Femur (tissue), 1 donor: ENCODE data around the gene CLEC5A.
"Not testable (repeated sequence)": the region's sequence is repeated elsewhere in the genome, so short reads cannot be mapped to it uniquely, and the experiment has no call there.

ENCODE experiments used
- DNase-seq: peaks from one replicate; pipeline ENCODE4 v3.0.0-alpha.2; 2017

The CLEC5A gene

DNA sequence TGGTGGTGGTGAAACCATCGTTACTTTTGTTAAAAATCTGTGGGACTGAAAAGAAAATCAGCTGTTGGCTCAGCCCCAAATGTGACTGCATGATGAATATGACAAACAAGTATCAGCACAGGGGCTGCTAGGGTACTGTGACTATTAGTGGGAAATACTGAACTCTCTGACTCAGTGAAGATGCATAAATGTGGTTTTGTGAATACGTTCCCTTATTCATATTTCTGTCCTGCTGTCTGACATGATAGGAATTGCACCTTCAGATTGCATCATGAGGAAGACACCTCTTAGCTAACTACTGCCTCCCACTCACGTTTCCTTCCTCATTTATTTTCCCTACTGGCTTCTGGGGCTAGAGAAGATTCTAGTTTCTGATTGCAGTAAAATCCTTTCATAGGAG is 1.4 kb downstream of the CLEC5A start:
- DNase-seq = no peak

- DNase-seq = no peak
Observed at GRCh38 chr7:141944811-141945210, 2.0 kb downstream of the CLEC5A start.

GRCh38 chr7:141943846-141944245 is 2.9 kb downstream of the CLEC5A start:
- DNase-seq = no peak

GRCh38 chr7:141941075-141941474 is 5.7 kb downstream of the CLEC5A start:
- DNase-seq = no peak

GRCh38 chr7:141930211-141930610 is 16.6 kb downstream of the CLEC5A start:
- no peak for DNase-seq

GRCh38 chr7:141928845-141929195 is 18.0 kb downstream of the CLEC5A start:
- no peak for DNase-seq

GRCh38 chr7:141928146-141928844 is 18.5 kb downstream of the CLEC5A start:
- no peak for DNase-seq

DNA sequence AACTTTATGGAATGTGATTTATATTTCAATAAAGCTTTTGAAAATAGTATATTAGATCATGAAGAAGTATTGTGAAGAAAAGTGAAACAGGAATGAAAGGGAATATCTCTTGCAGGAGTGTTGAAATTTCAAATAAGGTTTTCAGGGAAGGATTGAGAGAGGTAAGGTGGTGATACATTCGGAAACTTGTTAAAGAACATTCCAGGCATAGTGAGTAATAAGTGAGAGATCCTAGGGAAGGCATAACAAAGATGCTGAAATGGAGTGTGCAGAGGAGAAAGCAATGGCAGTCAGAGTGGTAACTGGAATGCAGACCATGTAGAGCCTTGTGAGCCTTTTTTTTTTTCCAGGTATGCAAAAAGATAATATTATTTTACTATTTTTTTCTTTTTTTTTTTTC is 26.5 kb downstream of the CLEC5A start:
- DNase-seq = no peak

GRCh38 chr7:141916099-141916498 is 30.7 kb downstream of the CLEC5A start, which contains the start of gene OR9A4:
TSS of gene OR9A4 (plus strand) at chr7:141916399. CDS start at chr7:141918876, 2,477 bp downstream.
- no peak for DNase-seq

GRCh38 chr7:141915565-141915964 is 31.2 kb downstream of the CLEC5A start:
- no peak for DNase-seq

GRCh38 chr7:141911391-141911790 is 35.4 kb downstream of the CLEC5A start:
- no peak for DNase-seq

DNA sequence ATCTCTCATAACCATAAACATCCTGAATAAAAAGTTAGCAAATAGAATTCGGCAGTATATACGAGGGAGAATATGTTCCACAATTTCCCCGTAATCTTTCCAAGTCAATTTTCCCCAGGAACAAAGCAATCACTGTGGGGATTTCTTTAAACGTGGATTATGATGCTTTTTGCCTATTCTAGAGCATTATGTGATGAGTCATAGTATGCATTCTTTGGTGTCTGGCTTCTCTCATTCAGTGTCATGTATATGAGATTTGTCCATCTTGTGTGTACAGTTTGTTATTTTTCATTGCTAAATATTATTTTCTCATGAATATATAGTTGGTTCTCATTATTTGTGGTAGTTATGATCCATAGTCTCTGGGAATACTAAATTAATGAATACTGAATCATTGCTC is 40.5 kb downstream of the CLEC5A start:
- no peak for DNase-seq

DNA sequence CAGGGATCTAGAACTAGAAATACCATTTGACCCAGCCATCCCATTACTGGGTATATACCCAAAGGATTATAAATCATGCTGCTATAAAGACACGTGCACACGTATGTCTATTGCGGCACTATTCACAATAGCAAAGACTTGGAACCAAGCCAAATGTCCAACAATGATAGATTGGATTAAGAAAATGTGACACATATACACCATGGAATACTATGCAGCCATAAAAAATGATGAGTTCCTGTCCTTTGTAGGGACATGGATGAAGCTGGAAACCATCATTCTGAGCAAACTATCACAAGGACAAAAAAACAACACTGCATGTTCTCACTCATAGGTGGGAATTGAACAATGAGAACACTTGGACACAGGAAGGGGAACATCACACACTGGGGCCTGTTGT is 47.4 kb downstream of the CLEC5A start:
- not testable (repeated sequence) for DNase-seq

DNA sequence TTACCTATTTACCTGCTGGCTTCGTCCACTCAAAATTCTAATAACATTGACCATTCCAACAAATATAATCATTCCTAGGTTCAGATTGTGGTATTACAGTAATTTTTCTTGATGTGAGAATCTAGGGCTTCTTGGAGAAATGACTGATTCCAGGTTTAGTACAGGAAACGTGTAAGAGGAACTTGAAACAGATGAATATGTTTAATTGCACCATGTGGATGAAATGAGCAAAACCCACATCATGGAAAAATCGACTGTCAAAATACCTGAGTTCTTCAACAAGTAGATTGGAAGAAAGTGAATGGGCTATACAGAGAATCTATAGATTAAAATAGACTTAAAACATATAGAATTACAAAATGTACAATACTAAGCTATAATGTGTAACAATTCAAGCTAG is 55.4 kb downstream of the CLEC5A start:
- no peak for DNase-seq

DNA sequence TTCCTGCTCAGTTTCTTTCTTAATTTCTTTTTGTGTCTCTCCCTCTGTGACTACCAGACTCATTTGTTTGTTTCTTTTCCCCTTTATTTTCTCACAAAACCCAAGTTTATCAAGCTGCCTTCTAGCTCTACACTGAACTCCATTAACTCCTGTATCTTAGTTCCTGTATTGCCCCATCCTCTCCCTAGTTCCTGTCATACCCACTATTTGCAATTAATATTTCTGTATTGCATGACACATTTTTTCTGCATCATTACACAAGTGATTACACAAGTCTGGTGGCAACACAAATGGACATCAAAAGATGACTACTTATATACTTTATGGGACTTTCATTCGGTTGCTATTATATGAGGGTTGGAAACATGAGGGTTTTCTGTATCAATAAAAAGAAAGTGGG is 57.5 kb downstream of the CLEC5A start:
- DNase-seq = no peak

DNA sequence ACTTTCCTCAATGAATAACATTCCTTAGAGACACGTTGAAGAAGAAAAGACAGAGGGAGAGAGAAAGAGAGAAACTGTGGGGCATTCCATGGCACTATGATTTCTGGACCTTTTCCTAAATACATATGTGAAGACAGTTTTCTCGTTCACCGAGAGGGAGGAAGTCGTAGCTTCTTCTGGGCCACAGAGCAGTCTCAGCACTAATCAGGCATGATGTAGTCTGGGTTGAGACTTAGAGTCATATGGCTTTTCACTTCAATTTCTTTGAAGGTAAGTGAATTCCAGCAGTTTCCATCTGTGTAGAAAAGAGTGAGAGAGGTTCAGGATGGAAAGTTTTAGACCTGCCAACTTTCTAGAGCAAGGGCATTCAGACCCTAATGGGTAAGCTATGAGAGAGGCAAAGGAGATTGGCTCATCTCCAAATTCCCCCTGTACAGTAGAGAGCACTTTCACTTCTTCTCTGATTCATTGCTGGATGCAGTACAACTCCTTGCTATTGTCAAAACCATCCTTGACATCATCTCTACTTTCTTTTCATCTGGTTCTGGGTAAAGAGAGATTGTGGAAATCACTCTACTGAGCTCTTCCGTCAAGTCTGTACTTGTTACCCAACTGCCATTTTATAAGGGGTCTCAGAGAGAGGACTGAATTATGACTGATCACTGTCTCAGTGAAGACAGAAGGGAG is 62.1 kb downstream of the CLEC5A start:
- DNase-seq = no peak

- DNase-seq = no peak
Observed at GRCh38 chr7:141880960-141881359, 65.8 kb downstream of the CLEC5A start.

DNA sequence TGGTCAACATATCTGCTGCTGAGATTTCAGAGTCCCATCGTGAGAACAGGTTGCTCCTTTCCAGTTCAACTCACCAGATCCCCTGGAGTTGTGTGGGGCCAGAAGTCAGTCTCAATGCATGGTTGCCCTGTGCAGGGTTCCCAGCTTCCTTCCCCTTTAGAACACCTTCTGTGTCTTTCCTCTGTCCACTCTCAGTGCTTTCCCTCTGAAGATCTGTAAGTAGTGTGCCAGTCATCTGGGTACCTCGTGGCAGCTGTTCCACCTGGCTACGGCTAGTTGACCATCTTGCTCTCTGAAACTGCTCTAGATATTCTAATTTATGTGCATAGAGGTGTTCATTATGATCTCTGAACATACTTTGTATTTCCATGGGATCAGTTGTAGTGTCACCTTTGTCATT is 69.4 kb downstream of the CLEC5A start:
- DNase-seq = no peak
